ENCODE measurements around the gene CCDC12. TPM values are rescaled to one million over a fixed set of nuclear protein-coding genes. Genes with fewer than 3 reads are reported as not detected.
A peak's percentile ranks its signal among the peaks of the same experiment; 100 is the strongest.

The CCDC12 gene
- total and polyA plus RNA-seq, 2 of the 13 experiments (the other 11 are each of a cell fraction or from before 2014, with no cell fraction given), result 30.1 to 49.5 TPM

DNA sequence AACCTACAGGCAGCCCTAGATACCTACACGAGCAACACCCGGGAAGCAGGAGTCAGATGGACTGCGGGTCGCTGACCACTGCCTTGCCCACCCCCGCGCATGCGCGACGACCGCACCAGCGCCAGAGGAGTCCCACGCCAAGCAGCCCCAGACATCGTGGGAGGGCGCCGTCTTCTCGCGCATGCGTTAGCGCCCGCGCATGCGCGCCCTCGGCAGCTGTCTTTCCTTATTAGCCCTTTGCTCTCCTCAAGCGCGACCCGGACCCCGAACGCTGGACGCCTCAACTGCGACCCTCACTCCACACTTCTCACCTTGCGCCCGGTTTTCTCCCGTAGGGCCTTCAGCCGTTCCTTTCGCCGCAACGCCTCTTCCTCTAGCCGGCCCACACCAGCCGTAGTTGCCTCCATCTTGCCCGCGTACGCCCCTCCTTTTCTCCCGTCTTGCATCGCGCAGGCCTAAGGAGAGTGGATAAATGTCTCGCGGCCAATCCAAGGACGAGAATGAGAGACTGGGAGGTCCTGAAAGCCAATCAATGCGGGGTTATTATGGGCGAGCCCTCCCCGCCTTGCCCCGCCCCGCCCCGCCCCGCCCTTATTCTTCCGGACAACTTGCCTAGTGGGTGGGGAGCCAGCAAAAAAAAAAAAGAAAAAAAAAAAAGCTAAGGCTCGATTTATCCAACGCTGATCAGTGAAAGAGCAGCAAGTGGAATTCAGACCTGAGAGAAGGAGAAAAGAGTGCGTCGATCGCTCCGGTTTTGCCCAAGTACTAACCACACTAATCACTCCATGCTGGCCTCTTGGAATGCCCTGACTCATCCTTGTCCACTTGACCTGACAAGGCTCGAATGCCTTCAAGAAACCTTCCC is at the start of gene CCDC12 (continued):
- TF ChIP-seq, protein P1, sequence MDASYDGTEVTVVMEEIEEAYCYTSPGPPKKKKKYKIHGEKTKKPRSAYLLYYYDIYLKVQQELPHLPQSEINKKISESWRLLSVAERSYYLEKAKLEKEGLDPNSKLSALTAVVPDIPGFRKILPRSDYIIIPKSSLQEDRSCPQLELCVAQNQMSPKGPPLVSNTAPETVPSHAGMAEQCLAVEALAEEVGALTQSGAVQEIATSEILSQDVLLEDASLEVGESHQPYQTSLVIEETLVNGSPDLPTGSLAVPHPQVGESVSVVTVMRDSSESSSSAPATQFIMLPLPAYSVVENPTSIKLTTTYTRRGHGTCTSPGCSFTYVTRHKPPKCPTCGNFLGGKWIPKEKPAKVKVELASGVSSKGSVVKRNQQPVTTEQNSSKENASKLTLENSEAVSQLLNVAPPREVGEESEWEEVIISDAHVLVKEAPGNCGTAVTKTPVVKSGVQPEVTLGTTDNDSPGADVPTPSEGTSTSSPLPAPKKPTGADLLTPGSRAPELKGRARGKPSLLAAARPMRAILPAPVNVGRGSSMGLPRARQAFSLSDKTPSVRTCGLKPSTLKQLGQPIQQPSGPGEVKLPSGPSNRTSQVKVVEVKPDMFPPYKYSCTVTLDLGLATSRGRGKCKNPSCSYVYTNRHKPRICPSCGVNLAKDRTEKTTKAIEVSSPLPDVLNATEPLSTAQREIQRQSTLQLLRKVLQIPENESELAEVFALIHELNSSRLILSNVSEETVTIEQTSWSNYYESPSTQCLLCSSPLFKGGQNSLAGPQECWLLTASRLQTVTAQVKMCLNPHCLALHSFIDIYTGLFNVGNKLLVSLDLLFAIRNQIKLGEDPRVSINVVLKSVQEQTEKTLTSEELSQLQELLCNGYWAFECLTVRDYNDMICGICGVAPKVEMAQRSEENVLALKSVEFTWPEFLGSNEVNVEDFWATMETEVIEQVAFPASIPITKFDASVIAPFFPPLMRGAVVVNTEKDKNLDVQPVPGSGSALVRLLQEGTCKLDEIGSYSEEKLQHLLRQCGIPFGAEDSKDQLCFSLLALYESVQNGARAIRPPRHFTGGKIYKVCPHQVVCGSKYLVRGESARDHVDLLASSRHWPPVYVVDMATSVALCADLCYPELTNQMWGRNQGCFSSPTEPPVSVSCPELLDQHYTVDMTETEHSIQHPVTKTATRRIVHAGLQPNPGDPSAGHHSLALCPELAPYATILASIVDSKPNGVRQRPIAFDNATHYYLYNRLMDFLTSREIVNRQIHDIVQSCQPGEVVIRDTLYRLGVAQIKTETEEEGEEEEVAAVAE (CRISPR knock-in tag; IDR thresholded peaks at IDR 0.05; ENCODE audit: borderline replicate concordance), result no peak; the same call in none of the 2 replicates
- TF ChIP-seq NR1H2 (CRISPR knock-in tag; IDR thresholded peaks at IDR 0.05; ENCODE audit: borderline replicate concordance, low read depth) (no peak), ZNF530 (CRISPR knock-in tag; IDR thresholded peaks at IDR 0.05; ENCODE audit: low read depth) (no peak), ELF4 (CRISPR knock-in tag; IDR thresholded peaks at IDR 0.05; ENCODE audit: borderline replicate concordance) (no peak), MEIS2 (CRISPR knock-in tag; IDR thresholded peaks at IDR 0.05) (peak; percentile 21; the same call in 1 of the 2 replicates), SNAI1 (CRISPR knock-in tag; IDR thresholded peaks at IDR 0.05; ENCODE audit: borderline replicate concordance) (no peak; the same call in 1 of the 2 replicates), SRSF4 (IDR thresholded peaks at IDR 0.05; ENCODE audit: low read depth, low read length, poor library complexity, severe bottlenecking) (no peak), AGO2 (optimal IDR thresholded peaks at IDR 0.05; ENCODE audit: low read depth, low read length) (peak; percentile 88), HNRNPH1 (optimal IDR thresholded peaks at IDR 0.05; ENCODE audit: low read depth, low read length) (peak; percentile 87), ZKSCAN1 (IDR thresholded peaks at IDR 0.05; ENCODE audit: low read length) (no peak), ZNF879 (CRISPR knock-in tag; IDR thresholded peaks at IDR 0.05) (no peak)
- TF ChIP-seq, protein P2, sequence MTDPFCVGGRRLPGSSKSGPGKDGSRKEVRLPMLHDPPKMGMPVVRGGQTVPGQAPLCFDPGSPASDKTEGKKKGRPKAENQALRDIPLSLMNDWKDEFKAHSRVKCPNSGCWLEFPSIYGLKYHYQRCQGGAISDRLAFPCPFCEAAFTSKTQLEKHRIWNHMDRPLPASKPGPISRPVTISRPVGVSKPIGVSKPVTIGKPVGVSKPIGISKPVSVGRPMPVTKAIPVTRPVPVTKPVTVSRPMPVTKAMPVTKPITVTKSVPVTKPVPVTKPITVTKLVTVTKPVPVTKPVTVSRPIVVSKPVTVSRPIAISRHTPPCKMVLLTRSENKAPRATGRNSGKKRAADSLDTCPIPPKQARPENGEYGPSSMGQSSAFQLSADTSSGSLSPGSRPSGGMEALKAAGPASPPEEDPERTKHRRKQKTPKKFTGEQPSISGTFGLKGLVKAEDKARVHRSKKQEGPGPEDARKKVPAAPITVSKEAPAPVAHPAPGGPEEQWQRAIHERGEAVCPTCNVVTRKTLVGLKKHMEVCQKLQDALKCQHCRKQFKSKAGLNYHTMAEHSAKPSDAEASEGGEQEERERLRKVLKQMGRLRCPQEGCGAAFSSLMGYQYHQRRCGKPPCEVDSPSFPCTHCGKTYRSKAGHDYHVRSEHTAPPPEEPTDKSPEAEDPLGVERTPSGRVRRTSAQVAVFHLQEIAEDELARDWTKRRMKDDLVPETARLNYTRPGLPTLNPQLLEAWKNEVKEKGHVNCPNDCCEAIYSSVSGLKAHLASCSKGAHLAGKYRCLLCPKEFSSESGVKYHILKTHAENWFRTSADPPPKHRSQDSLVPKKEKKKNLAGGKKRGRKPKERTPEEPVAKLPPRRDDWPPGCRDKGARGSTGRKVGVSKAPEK (CRISPR knock-in tag; IDR thresholded peaks at IDR 0.05; ENCODE audit: borderline replicate concordance), result no peak
- TF ChIP-seq, protein P3, sequence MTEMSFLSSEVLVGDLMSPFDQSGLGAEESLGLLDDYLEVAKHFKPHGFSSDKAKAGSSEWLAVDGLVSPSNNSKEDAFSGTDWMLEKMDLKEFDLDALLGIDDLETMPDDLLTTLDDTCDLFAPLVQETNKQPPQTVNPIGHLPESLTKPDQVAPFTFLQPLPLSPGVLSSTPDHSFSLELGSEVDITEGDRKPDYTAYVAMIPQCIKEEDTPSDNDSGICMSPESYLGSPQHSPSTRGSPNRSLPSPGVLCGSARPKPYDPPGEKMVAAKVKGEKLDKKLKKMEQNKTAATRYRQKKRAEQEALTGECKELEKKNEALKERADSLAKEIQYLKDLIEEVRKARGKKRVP (CRISPR knock-in tag; IDR thresholded peaks at IDR 0.05), result no peak
- TF ChIP-seq, protein P4, sequence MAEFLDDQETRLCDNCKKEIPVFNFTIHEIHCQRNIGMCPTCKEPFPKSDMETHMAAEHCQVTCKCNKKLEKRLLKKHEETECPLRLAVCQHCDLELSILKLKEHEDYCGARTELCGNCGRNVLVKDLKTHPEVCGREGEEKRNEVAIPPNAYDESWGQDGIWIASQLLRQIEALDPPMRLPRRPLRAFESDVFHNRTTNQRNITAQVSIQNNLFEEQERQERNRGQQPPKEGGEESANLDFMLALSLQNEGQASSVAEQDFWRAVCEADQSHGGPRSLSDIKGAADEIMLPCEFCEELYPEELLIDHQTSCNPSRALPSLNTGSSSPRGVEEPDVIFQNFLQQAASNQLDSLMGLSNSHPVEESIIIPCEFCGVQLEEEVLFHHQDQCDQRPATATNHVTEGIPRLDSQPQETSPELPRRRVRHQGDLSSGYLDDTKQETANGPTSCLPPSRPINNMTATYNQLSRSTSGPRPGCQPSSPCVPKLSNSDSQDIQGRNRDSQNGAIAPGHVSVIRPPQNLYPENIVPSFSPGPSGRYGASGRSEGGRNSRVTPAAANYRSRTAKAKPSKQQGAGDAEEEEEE (CRISPR knock-in tag; IDR thresholded peaks at IDR 0.05; ENCODE audit: borderline replicate concordance), result no peak
